MM.1S (cell line): ENCODE measurements around the gene FPR3.

Source experiments
- EZH2 ChIP-seq: fragments of 300-600 bp; sonication (generic); optimal IDR thresholded peaks from 2 replicates; pipeline ENCODE3; 2017; ENCODE audit warnings: low read depth, mild to moderate bottlenecking, antibody characterized with exemption, low read length, mixed read lengths
- EZH2phosphoT487 ChIP-seq: fragments of 300-600 bp; sonication (generic); IDR thresholded peaks from 2 replicates; pipeline ENCODE4 v1.6.1; 2018; ENCODE audit warnings: antibody characterized with exemption, low read length
- TF ChIP-seq, protein P1 (sequence below): fragments of 300-600 bp; sonication (generic); IDR thresholded peaks from 2 replicates; pipeline ENCODE4 v1.5.1; 2016; ENCODE audit warnings: antibody characterized with exemption, low read length, mixed read lengths

DNA sequence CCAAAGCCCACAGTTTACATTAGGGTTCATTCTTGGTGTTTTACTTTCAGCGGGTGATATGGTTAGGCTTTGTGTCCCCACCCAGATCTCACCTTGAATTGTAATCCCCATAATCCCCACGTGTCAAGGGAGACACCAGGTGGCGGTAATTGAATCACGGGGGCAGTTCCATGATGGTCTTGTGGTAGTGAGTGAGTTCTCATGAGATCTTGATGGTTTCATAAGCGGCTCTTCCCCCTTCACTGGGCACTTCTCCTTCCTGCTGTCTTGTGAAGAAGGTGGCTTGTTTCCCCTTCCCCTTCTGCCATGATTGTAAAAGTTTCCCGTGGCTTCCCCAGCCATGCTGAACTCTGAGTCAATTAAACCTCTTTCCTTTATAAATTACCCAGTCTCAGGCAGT is 22.0 kb upstream of the FPR3 start:
- TF ChIP-seq, protein P1, sequence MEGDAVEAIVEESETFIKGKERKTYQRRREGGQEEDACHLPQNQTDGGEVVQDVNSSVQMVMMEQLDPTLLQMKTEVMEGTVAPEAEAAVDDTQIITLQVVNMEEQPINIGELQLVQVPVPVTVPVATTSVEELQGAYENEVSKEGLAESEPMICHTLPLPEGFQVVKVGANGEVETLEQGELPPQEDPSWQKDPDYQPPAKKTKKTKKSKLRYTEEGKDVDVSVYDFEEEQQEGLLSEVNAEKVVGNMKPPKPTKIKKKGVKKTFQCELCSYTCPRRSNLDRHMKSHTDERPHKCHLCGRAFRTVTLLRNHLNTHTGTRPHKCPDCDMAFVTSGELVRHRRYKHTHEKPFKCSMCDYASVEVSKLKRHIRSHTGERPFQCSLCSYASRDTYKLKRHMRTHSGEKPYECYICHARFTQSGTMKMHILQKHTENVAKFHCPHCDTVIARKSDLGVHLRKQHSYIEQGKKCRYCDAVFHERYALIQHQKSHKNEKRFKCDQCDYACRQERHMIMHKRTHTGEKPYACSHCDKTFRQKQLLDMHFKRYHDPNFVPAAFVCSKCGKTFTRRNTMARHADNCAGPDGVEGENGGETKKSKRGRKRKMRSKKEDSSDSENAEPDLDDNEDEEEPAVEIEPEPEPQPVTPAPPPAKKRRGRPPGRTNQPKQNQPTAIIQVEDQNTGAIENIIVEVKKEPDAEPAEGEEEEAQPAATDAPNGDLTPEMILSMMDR = no peak
- TF ChIP-seq EZH2phosphoT487 (no peak), EZH2 (no peak)
